GM11168 (cell line): Measurements from ENCODE around the gene NDUFC1.
"Not testable (repeated sequence)": the region's sequence is repeated elsewhere in the genome, so short reads cannot be mapped to it uniquely, and the experiment has no call there.

Experiments
- in situ Hi-C: fragments of 300-500 bp; cut with MboI; formaldehyde crosslinking; loops from one replicate; pipeline ENCODE4 v1.12.0; 2022; ENCODE audit warnings: low sequenced_read_pairs; ENCODE audit not compliant: unreplicated experiment

The NDUFC1 gene

GRCh38 chr4:139255581-139255980 is 46.7 kb downstream of the NDUFC1 start:
- in situ Hi-C loops = not testable (repeated sequence)

GRCh38 chr4:139253713-139254112 is 48.6 kb downstream of the NDUFC1 start:
- in situ Hi-C loops = no loop called here

- in situ Hi-C loops = no loop called here
Observed at GRCh38 chr4:139253046-139253445, 49.2 kb downstream of the NDUFC1 start.

- in situ Hi-C loops = no loop called here
Observed at GRCh38 chr4:139247700-139248238, 54.5 kb downstream of the NDUFC1 start.

- in situ Hi-C loops = no loop called here
Observed at GRCh38 chr4:139247241-139247640, 55.0 kb downstream of the NDUFC1 start.

- in situ Hi-C loops = no loop called here
Observed at GRCh38 chr4:139246166-139246565, 56.1 kb downstream of the NDUFC1 start.

- in situ Hi-C loops = no loop called here
Observed at GRCh38 chr4:139245590-139245989, 56.7 kb downstream of the NDUFC1 start.

GRCh38 chr4:139243448-139244365 is 58.6 kb downstream of the NDUFC1 start:
- in situ Hi-C loops = no loop called here

DNA sequence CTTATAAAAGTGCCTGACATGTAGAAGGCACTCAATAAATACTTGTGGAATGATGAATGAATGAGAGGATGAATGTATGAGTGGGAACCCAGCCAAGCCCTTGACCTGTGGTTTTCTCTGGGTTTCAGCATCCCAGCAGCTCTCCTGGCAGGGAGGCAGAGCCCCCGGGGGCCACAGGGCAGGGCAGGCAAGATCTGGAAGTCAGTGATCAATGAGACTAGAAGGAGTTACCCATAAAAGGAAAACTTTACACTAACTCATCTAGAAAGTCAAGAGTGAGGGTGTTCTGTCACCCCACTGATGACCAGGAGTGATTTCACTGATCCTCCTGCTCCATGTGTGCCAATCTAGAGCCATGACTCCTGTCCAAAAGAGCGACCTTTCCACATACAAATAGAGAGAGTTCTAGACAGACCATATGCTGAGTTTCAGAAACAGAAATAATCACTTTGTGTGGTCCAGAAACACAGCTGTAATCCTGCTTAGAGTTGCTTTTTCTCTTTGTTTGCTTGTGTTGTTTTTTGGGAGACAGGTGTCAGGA is 59.7 kb downstream of the NDUFC1 start:
- in situ Hi-C loops = no loop called here

DNA sequence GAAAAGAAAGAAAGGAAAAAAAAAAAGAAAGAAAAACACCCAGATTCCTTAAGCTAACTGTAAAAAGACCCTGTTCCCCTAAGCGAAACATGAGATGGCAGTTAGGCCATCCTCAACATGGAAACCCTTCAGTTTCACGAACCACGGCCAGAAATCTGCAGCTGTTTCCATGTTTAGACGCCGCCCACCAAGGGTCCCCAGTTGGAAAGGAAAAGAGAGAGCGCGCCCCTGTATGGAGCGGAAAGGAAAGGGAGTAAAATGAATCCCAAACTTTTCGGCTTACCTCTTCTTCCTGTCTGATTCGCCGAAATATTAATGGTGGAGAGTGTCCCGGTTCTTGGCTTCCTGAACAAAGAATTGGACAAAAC is 60.5 kb downstream of the NDUFC1 start:
- in situ Hi-C loops = no loop called here

DNA sequence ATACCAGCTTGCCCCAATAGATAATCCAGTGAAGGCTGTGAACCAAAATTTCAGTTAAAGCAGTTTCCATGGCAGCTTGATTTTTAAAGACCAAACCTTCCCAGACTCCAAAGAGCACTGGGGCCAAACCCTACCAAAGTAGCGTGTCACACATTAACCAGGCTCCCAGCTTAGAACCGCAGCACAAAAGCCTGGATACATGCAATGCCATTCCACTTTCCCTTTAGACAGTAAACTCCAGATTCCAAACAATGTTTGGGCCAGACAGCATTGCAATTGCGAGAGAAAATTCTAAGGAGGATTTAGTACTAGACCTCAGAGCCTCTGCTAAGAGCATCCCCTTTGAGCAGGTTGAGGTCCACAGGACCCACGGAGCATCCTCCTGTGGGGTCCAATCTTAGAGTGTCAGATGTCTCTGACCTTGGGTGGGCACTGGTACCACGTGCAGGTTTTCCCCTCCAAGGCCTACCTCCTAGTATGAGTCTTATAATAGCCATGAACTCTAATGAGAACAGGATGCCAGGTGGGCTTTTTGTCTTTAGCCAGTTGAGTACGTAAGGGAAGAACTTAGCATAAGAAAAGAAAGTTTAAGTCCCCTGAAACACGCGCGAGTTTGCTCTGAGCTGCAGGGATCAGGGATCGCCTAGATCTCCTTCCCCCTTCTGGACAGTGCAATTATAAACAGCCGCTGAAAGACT is 61.0 kb downstream of the NDUFC1 start:
- in situ Hi-C loops = no loop called here
